ENCODE results near the gene LGR6.

Gene LGR6

GRCh38 chr1:202275061-202275770 lies 81.6 kb downstream of the LGR6 start:
- DNase-seq, result no peak

- no peak for DNase-seq
These were observed 82.6 kb downstream of the LGR6 start for GRCh38 chr1:202276081-202276715.

GRCh38 chr1:202276920-202277319 lies 83.3 kb downstream of the LGR6 start:
- DNase-seq, result no peak

- DNase-seq, result no peak
These were observed 85.2 kb downstream of the LGR6 start for GRCh38 chr1:202278751-202279150.

- no peak for DNase-seq
These were observed 86.2 kb downstream of the LGR6 start for GRCh38 chr1:202279806-202280205.

GRCh38 chr1:202280595-202280994 lies 87.0 kb downstream of the LGR6 start:
- no peak for DNase-seq

- DNase-seq, result no peak
These were observed 87.9 kb downstream of the LGR6 start for GRCh38 chr1:202281316-202282024.

GRCh38 chr1:202282025-202282371 lies 88.4 kb downstream of the LGR6 start:
- DNase-seq, result no peak

- no peak for DNase-seq
These were observed 89.1 kb downstream of the LGR6 start for GRCh38 chr1:202282596-202283283.

- DNase-seq, result peak; percentile 17
These were observed 89.8 kb downstream of the LGR6 start for GRCh38 chr1:202283379-202283844.

GRCh38 chr1:202283991-202284390 lies 90.4 kb downstream of the LGR6 start:
- no peak for DNase-seq

GRCh38 chr1:202285908-202286307 lies 92.3 kb downstream of the LGR6 start:
- no peak for DNase-seq

- DNase-seq, result no peak
These were observed 93.1 kb downstream of the LGR6 start for GRCh38 chr1:202286622-202287097.

- no peak for DNase-seq
These were observed 93.6 kb downstream of the LGR6 start for GRCh38 chr1:202287196-202287595.

GRCh38 chr1:202288177-202288576 lies 94.6 kb downstream of the LGR6 start:
- DNase-seq, result no peak

- no peak for DNase-seq
These were observed 95.4 kb downstream of the LGR6 start for GRCh38 chr1:202289009-202289408.

- no peak for DNase-seq
These were observed 97.4 kb downstream of the LGR6 start for GRCh38 chr1:202291001-202291400.

- DNase-seq, result no peak
These were observed 98.5 kb downstream of the LGR6 start for GRCh38 chr1:202291961-202292712.

- no peak for DNase-seq
These were observed 99.2 kb downstream of the LGR6 start for GRCh38 chr1:202292773-202293172.

GRCh38 chr1:202293569-202293968 lies 100.0 kb downstream of the LGR6 start:
- DNase-seq, result no peak

- DNase-seq, result no peak
These were observed 108.6 kb downstream of the LGR6 start for GRCh38 chr1:202302166-202302565.

- DNase-seq, result no peak
These were observed 110.8 kb downstream of the LGR6 start for GRCh38 chr1:202304375-202304774.

GRCh38 chr1:202305168-202305567 lies 111.6 kb downstream of the LGR6 start:
- no peak for DNase-seq

Data from KG1 (cell line).